Retinal pigment epithelial cell (primary cell): Measurements from ENCODE around the gene MYBPHL.

Experiments
- DNase-seq: peaks from one replicate; pipeline ENCODE4 v3.0.0-alpha.2; 2010; ENCODE audit warnings: low read depth
- H3K4me3 ChIP-seq: 2 replicates; pipeline ENCODE4 v1.5.1; 2011; ENCODE audit warnings: mild to moderate bottlenecking, low read length, control low read depth, moderate library complexity
- TF ChIP-seq, protein P1 (sequence below): conservative IDR thresholded peaks from 2 replicates; pipeline ENCODE4 v1.5.1; 2011; ENCODE audit warnings: low read depth, low read length, control low read depth, inconsistent platforms

Gene MYBPHL

DNA sequence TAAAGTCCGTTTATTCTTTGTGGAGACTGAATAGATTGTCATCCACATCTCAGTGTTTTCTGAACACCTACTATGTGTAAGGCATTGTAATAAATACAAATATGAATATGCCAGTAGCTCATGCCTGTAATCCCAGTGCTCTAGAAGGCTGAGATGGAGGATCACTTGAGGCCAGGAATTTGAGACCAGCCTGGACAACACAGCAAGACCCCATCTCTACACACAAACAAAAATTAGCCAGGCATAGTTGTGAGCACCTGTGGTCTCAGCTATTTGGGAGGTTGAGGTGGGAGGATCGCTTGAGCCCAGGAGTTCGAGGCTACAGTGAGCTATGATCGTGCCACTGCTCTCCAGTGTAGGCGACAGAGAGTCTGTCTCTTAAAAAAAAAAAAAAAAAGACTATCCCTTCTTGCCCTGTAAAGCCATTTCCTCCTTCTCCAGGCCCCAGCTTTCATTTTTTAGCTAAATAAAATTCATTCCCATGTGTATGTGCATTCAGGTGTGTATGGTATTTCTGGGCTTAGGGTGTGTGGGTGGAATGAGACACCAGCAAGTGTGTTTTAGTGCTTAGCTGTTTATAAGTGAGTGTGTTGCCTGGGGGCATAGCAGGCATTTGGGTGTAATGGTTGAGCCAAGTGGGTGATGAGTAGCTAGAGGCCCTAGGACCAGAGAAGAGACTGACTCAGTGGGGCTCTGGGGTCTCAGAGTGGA, 49.7 kb downstream of the MYBPHL start:
- DNase-seq = no peak

DNA sequence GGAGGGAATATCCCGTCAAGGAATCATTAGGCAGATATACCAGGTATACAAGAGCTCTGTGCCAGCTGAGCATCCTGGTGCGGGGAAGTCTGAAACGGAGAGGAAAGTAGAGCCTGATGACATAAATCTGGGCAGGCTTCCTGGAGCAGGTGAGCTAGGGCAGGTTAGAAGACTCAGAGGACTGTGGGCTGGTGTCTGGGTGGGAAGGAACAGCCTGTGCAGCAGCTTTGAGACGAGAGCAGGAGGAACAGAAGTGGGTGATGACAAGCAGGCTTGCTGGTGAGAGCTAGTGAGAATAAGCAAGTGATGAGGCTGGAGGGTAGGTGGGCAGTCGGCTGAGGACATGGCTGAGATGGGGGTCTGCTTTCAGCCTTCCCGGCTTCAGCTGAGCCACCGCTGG, 50.7 kb downstream of the MYBPHL start:
- TF ChIP-seq, protein P1, sequence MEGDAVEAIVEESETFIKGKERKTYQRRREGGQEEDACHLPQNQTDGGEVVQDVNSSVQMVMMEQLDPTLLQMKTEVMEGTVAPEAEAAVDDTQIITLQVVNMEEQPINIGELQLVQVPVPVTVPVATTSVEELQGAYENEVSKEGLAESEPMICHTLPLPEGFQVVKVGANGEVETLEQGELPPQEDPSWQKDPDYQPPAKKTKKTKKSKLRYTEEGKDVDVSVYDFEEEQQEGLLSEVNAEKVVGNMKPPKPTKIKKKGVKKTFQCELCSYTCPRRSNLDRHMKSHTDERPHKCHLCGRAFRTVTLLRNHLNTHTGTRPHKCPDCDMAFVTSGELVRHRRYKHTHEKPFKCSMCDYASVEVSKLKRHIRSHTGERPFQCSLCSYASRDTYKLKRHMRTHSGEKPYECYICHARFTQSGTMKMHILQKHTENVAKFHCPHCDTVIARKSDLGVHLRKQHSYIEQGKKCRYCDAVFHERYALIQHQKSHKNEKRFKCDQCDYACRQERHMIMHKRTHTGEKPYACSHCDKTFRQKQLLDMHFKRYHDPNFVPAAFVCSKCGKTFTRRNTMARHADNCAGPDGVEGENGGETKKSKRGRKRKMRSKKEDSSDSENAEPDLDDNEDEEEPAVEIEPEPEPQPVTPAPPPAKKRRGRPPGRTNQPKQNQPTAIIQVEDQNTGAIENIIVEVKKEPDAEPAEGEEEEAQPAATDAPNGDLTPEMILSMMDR = no peak
- DNase-seq = no peak
- no peak overlapping the region for H3K4me3 ChIP-seq

More for the DNA sequence above, 49.7 kb downstream of the MYBPHL start:
- TF ChIP-seq, protein P1 = no peak
- no peak overlapping the region for H3K4me3 ChIP-seq

DNA sequence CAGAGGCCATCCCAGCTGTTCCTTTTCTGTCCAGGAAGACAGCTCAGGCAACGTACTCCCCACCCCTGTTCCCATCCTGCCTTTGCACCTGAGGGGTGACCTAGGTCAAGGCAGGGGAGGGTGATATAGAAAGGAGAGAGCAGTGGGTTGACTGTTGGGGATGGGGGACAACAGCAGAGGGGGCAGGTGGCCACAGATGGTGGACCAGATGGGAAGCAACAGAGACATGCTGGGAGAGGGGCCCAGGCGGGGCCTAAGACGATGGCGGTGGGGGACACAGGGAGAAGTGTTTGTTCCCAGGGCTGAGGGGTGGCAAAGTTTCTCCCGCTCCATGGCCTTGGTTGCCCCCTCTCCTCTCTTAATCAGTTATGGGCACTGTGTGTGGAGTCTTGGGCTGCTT, 51.1 kb downstream of the MYBPHL start:
- DNase-seq = no peak
- no peak overlapping the region for H3K4me3 ChIP-seq
- TF ChIP-seq, protein P1 = no peak

DNA sequence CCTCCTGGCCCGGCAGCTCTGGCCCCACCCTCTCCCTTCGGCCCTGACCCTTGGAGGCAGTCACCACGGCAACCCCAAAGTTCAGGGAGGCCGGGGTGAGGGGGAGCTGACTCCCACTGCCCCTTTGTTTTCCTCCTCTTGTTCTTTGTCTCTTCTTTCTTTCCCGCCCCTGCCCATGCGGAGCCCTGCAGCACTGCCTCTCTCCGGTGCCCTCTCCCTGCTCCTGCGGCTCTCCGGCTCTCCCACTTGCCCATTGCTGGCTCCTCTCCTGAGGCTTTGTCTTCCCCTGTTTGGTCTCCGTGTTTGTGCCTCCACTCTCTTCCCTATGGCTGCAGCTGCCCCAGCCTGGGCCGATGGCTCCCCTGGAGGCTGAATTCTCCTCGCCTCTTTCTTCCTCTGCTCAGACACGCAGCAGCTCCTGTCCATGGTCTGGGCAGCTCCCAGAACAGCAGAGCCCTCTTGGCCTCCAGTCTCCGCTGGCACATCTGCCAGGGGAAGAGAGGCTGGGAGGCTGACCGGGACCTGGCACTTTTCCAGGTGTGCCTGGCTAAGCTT, 51.6 kb downstream of the MYBPHL start:
- no peak overlapping the region for H3K4me3 ChIP-seq
- DNase-seq = no peak
- TF ChIP-seq, protein P1 = peak; percentile 27

DNA sequence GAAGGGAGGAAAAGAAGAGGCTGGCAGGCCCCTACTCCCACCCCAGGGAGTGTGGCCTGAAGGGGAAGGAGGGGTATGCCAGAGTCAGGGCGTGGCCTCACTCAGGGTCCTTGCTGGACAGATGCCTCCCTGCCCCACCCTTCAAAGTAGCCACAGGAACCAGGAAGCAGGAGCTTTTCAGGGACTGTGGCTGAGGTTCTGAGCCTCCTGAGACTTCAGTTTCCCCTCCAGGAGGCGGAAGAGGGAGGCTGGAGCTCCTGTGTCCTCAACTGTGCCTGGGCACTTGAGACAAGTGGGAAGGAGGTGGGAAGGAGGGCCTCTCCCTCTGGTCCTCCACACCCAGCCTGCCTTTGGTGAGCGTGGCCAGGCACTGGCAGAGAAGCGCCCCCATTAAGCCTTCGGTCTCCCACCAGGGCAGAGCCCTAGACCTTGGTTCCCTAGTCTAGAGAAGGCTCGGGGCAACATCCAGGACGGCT, 52.2 kb downstream of the MYBPHL start:
- no peak for DNase-seq
- H3K4me3 ChIP-seq = no peak overlapping the region
- TF ChIP-seq, protein P1 = peak; percentile 1

DNA sequence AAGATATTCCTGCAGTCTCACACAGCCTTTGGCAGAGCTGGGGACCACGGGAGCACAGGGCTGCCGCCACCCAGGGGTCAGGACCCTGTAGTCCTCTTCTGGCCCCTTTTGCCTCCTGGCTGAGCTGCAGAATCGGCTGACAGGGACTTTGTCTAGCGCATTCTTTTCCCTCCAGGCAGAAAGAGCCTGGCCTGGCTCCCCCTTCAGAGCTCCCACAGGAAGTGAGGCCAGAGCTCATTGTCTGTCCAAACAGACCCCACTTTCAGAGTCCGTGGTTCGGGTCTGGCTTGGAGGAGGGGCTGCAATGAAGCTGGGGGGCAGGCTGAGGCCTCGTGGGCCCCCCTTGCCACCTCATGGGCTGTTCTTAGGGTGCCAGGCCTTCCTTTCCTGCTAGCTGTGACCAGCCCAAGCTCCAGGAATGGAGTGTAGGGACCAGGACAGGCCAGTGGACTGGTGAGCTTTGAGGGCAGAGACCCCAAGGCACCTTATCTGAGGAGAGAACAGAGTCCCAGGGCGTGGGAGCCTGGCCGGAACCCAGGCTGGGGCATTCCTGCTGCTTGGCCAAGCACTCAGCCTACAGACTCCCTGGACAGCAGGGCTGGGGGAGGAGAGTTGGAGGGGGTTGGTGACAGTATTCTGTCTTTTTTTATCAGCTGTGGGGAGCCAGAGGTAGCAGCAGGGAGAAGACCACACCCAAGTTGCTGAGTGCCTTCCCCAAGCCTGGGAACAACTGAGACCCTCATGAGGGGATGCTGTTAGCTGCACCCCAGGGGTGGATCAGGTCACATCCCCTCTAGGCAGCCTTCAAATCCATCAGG, 52.8 kb downstream of the MYBPHL start:
- DNase-seq = no peak
- no peak overlapping the region for H3K4me3 ChIP-seq
- TF ChIP-seq, protein P1 = no peak
